Aorta (tissue), 5 donors: ENCODE results near the gene QSOX2. TPM values are rescaled to one million over a fixed set of nuclear protein-coding genes. Genes with fewer than 3 reads are reported as not detected.

Source experiments
- ATAC-seq: fragments of 200-7000 bp; cut with Tn5 transposase; one replicate; pipeline ENCODE4 v1.9.1; 2022; ENCODE audit warnings: moderate library complexity; ENCODE audit not compliant: low FRiP score
- DNase-seq, 2 donors: peaks; one replicate each; pipeline ENCODE4 v3.0.0-alpha.2; 2020
- H3K27ac ChIP-seq, 2 donors: one replicate each; pipeline ENCODE4 v1.5.1; 2013; ENCODE audit warnings: low read length in 2 of 2, mild to moderate bottlenecking in 2 of 2, moderate library complexity in 2 of 2, control low read depth in 1 of 2, inconsistent platforms in 1 of 2, low read depth in 1 of 2
- H3K27me3 ChIP-seq, 2 donors: one replicate each; pipeline ENCODE4 v1.6.1; 2013; ENCODE audit warnings: control low read depth in 1 of 2, low read length in 1 of 2, mild to moderate bottlenecking in 1 of 2, moderate library complexity in 1 of 2; ENCODE audit not compliant: insufficient read depth in 2 of 2, control insufficient read depth in 1 of 2
- H3K36me3 ChIP-seq, 2 donors: one replicate each; pipeline ENCODE4 v1.6.1; 2013; ENCODE audit warnings: control low read depth in 1 of 2, low read length in 1 of 2, mild to moderate bottlenecking in 1 of 2; ENCODE audit not compliant: insufficient read depth in 2 of 2, control insufficient read depth in 1 of 2
- H3K4me1 ChIP-seq, 2 donors: one replicate each; pipeline ENCODE4 v1.6.1; 2013; ENCODE audit warnings: low read length in 2 of 2, control low read depth in 1 of 2, mild to moderate bottlenecking in 1 of 2, moderate library complexity in 1 of 2; ENCODE audit not compliant: insufficient read depth in 2 of 2, control insufficient read depth in 1 of 2
- H3K4me3 ChIP-seq, 2 donors: one replicate each; pipeline ENCODE4 v1.5.1; 2013; ENCODE audit warnings: low read length in 2 of 2, control low read depth in 1 of 2, mild to moderate bottlenecking in 1 of 2
- H3K9me3 ChIP-seq: one replicate; pipeline ENCODE4 v1.6.1; 2013; ENCODE audit warnings: mild to moderate bottlenecking, low read length; ENCODE audit not compliant: control insufficient read depth
- WGBS, 2 donors: extraction: QIAGEN DNeasy Blood & Tissue Kit; methylation state at CpG; one replicate each; pipeline ENCODE4 v1.1.7; 2013; 5-methylcytosine and 5-hydroxymethylcytosine counted together
- intact Hi-C, 2 donors: fragments of 100-400 bp; cut with DNase I; formaldehyde crosslinking; loops; one replicate each; pipeline versions ENCODE4 v1.14.2 to v1.15.0; 2022
- polyA plus RNA-seq, 2 donors: library from polyadenylated mRNA; stranded (reverse); fragments of 200-250 nt; gene quantifications; one replicate each; pipeline ENCODE4 v1.2.3, GENCODE V29; 2013
- total RNA-seq, 2 donors: library from RNA; stranded (reverse); fragmentation: NEBNext Ultra II Directional; extraction: Animal tissue kit (Norgen Biotek cat#: 25700); gene quantifications; one replicate each; pipeline ENCODE4 v1.2.1, GENCODE V29; 2021
- donor health status: healthy with polysubstance abuse.
- donor health status: Bipolar disorder and iron deficiency.
- donor health status: DM: no; HTN: no; CAD: no.
- donor health status: DM: no; HTN: no; CAD: no.
- donor health status: DM: yes; HTN: yes; CAD: no.

QSOX2 gene
- total and polyA plus RNA-seq, 4 donors: 1.0 to 7.9 (median 6.3) TPM

DNA sequence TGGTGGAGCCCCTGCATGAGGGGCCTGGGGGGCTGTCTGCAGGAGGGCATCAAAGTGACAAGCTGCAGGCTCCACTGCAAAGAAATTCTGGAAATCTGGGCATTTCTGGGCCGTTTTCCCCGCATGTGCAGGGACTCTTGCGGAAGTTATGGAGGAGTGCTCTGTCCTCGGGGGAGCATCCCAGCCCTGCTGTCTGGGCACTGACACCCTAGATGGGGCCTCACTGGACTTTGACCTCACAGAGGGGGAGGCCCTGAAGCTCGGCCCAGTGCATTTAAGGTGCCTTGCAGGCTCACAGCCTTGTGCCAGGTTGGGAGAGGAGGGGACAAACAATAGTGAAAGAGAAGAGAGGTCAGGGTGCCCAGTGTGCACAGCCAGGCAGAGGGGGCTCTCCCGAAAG, 76.1 kb downstream of the QSOX2 start:
- H3K36me3 ChIP-seq: no peaks in the 10 kb centered on the region
- H3K4me1 ChIP-seq: no peaks in the 10 kb centered on the region
- 84 to 86% methylated on average over 6 of the region's 6 CpGs for WGBS, 2 donors
- no peak overlapping the region for H3K27ac ChIP-seq
- intact Hi-C loops: no loop called here
- no peak overlapping the region for H3K4me3 ChIP-seq
- no peaks in the 10 kb centered on the region for H3K9me3 ChIP-seq
- DNase-seq (no peak), ATAC-seq (no peak)
- no peaks in the 10 kb centered on the region for H3K27me3 ChIP-seq

DNA sequence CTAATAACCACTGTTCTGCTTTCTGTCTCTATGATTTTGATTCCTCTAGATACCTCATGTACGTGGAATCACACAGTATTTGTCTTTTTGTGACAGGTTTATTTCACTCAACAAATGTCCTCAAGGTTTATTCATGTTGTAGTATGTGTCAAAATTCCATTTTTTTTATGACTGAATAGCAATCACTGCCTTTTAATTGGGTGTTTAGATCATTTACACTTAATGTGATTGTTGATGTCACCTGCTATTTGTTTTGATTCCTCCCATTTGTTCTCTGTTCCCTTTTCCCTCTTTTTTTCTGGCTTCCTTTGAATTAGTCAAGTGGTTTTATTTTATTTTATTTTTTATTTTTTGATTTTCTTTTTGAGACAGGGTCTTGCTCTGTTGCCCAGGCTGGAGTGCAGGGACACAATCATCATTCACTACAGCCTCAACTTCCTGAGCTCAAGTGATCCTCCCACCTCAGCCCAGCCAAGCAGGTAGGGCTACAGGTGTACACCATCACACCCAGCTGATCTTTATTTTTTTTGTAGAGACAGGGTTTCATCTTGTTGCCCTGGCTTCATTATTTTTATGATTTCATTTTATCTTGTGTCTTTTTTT, 82.3 kb downstream of the QSOX2 start:
- no peaks in the 10 kb centered on the region for H3K36me3 ChIP-seq
- no peak overlapping the region for H3K27ac ChIP-seq
- ATAC-seq: no peak
- H3K4me3 ChIP-seq: no peak overlapping the region
- no peak for DNase-seq
- intact Hi-C loops: no loop called here
- WGBS, 2 donors: 49 to 56% methylated on average over 1 of the region's 1 CpG
- no peaks in the 10 kb centered on the region for H3K27me3 ChIP-seq
- H3K9me3 ChIP-seq: no peaks in the 10 kb centered on the region
- H3K4me1 ChIP-seq: no peaks in the 10 kb centered on the region

DNA sequence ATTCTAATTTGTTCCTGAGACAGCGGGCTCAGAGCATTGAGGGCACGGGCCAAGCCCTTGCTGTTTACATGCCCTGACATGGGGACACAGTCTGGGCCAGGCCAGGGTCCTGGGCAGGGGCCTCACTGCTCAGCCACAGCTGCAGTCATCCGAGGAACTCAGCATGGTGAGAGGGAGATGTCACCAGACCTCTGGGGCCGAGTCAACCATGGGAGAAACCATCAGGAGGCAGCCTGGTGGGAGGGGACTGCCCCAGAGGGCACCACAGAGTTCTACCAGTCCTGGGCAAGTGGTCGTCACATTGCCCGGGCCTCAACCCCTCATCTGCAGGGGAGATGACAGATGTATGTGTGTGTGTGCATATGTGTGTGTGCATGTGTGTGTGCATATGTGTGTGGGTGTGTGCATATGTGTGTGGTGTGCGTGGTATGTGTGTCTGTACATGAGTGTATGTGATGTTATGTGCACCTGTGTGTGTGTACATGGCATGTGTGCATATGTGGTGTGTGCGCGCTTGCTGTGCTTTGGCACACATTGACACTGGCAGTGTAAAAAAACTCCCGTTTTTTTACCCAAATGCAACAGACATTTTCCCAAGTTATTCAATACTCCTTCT, 84.5 kb downstream of the QSOX2 start:
- ATAC-seq (no peak), DNase-seq (no peak)
- intact Hi-C loops: no loop called here
- Histone ChIP-seq H3K36me3 (no peaks in the 10 kb centered on the region), H3K27ac (no peak overlapping the region), H3K9me3 (no peaks in the 10 kb centered on the region), H3K4me1 (no peaks in the 10 kb centered on the region), H3K27me3 (no peaks in the 10 kb centered on the region), H3K4me3 (no peak overlapping the region)
- WGBS, 2 donors: 81 to 83% methylated on average over 10 of the region's 10 CpGs

DNA sequence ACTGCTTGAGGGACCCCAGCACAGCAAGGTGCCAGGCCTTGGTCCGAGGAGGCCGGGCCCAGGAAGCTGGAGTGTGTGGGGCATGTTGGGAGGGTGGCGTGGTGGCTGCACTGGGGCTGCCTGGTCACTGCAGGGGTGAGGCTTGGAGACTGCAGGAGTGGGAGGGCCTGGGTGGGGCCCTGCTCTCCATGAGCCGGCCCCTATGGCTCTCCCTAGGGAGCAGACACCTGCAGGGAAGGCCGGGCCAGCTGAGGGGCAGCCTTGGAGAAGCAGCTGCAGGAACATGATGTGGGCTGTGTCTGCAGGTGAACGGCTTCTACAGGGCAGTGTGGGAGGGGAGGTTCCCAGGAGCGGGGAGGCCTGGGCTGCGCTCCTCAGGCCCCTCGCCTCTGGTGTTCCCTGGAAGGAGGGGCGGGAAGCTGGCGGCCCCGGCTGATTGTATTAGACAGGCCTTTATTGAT, 85.2 kb downstream of the QSOX2 start:
- no peaks in the 10 kb centered on the region for H3K27me3 ChIP-seq
- no peaks in the 10 kb centered on the region for H3K4me1 ChIP-seq
- no peak overlapping the region for H3K4me3 ChIP-seq
- no peaks in the 10 kb centered on the region for H3K36me3 ChIP-seq
- ATAC-seq (peak; percentile 8), DNase-seq (no peak)
- intact Hi-C loops: no loop called here
- no peak overlapping the region for H3K27ac ChIP-seq
- WGBS, 2 donors: 81 to 98% methylated on average over 11 to 12 of the region's 12 CpGs
- H3K9me3 ChIP-seq: no peaks in the 10 kb centered on the region

DNA sequence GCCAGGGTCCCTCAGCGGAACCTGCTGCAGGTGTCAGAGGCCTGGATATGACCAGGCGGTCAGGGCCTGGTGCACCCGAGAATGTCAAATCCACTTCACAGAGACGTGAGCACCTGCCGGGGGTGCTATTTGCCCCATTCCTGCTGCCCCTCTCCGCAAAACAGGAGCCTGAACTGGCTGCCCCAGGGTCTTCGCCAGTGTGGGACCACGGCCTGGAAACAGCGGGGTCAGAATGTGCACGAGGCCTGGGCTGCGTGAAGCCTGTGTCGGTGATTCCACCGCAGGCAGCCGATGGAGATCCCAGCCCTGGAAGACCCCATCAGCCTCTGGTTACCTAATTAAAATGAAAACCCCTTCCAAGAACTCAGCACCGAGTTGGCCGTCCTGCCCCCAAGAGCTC, 85.8 kb downstream of the QSOX2 start:
- no peak overlapping the region for H3K4me3 ChIP-seq
- DNase-seq (no peak), ATAC-seq (no peak)
- intact Hi-C loops: no loop called here
- 93 to 94% methylated on average over 16 of the region's 16 CpGs for WGBS, 2 donors
- H3K27ac ChIP-seq: no peak overlapping the region
- H3K36me3 ChIP-seq: no peaks in the 10 kb centered on the region
- H3K9me3 ChIP-seq: no peaks in the 10 kb centered on the region
- no peaks in the 10 kb centered on the region for H3K4me1 ChIP-seq
- H3K27me3 ChIP-seq: no peaks in the 10 kb centered on the region

DNA sequence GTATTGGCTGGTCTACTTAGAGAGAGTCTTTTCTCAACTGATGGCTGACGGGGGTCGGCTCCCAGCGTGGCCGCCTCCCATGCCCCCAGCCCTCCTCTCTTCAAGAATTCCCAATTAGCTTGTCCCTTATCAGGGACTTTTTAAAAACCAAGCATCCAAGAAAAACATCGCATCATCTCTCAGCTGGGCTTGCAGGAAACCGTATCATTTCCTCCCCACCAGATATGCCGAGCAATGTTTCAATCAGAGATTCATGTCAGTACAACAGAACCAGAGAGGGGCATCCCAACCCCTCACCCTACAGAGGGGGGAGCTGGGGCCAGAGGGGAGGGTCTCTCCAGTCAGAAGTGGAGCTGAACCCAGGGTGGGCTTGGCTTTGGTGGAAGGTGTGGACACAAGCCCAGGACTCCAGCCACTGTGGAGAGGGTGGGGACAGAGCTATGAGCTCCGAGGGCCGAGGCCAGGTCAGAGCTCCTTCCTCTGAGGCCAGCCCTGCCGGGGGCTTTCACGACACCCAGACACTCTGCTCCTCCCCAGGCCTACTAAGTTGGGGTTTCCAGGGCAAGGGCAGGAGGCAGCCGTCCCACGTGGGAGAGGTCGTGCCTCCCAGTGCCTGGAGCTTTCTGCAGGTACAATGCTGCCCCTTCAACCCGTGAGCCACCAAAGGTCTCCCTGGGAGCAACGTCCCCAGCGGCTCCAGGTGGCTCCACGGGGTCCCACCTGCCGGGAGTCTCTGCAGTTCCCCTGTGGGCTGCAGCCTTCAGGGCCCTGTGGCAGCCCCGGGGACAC, 87.9 kb downstream of the QSOX2 start:
- WGBS, 2 donors: 55 to 63% methylated on average over 20 of the region's 20 CpGs
- Histone ChIP-seq H3K27me3 (no peaks in the 10 kb centered on the region), H3K27ac (no peak overlapping the region), H3K36me3 (no peaks in the 10 kb centered on the region), H3K9me3 (no peaks in the 10 kb centered on the region), H3K4me3 (no peak overlapping the region), H3K4me1 (no peaks in the 10 kb centered on the region)
- intact Hi-C loops: no loop called here
- no peak for DNase-seq
- no peak for ATAC-seq

Other genes starting within 250 kb of the QSOX2 start
- 10 to 100 TPM; 51.3 to 61.0 TPM for gene NACC2, start 150.5 kb downstream of the QSOX2 start, total RNA-seq
- gene NACC2, start 150.5 kb downstream of the QSOX2 start, polyA plus RNA-seq: 10 to 100 TPM; 10.5 to 11.7 TPM
- gene TMEM250, start 126.9 kb downstream of the QSOX2 start, total RNA-seq: 10 to 100 TPM; 22.0 to 25.1 TPM
- 10 to 100 TPM; 14.9 to 19.0 TPM for gene TMEM250, start 126.9 kb downstream of the QSOX2 start, polyA plus RNA-seq
- not detected for gene LHX3, start 40.7 kb downstream of the QSOX2 start, total RNA-seq
- not detected for gene LHX3, start 40.7 kb downstream of the QSOX2 start, polyA plus RNA-seq
- not detected for gene CCDC187, start 58.3 kb upstream of the QSOX2 start, total RNA-seq
- not detected for gene CCDC187, start 58.3 kb upstream of the QSOX2 start, polyA plus RNA-seq
- 10 to 100 TPM; 22.7 to 28.9 TPM for gene GPSM1, start 81.7 kb upstream of the QSOX2 start, total RNA-seq
- gene GPSM1, start 81.7 kb upstream of the QSOX2 start, polyA plus RNA-seq: 10 to 100 TPM in 1 of 2 donors, 1 to 10 TPM in 1; 6.9 to 53.7 TPM
- gene DNLZ, start 117.9 kb upstream of the QSOX2 start, total RNA-seq: 10 to 100 TPM; 15.5 to 18.1 TPM
- gene DNLZ, start 117.9 kb upstream of the QSOX2 start, polyA plus RNA-seq: 10 to 100 TPM; 12.4 to 14.4 TPM
- 1 to 10 TPM; 2.6 to 5.3 TPM for gene CARD9, start 127.9 kb upstream of the QSOX2 start, total RNA-seq
- gene CARD9, start 127.9 kb upstream of the QSOX2 start, polyA plus RNA-seq: 1 to 10 TPM; 1.4 to 4.4 TPM
- 1 to 10 TPM; 6.8 to 7.7 TPM for gene SNAPC4, start 154.4 kb upstream of the QSOX2 start, total RNA-seq
- gene SNAPC4, start 154.4 kb upstream of the QSOX2 start, polyA plus RNA-seq: 10 to 100 TPM in 1 of 2 donors, 1 to 10 TPM in 1; 1.6 to 13.9 TPM
- gene ENTR1, start 164.8 kb upstream of the QSOX2 start, total RNA-seq: 10 to 100 TPM; 27.1 to 39.0 TPM
- 10 to 100 TPM; 15.0 to 47.2 TPM for gene ENTR1, start 164.8 kb upstream of the QSOX2 start, polyA plus RNA-seq
- 10 to 100 TPM; 31.2 to 38.8 TPM for gene PMPCA, start 164.8 kb upstream of the QSOX2 start, total RNA-seq
- 10 to 100 TPM; 16.2 to 72.0 TPM for gene PMPCA, start 164.8 kb upstream of the QSOX2 start, polyA plus RNA-seq
- 10 to 100 TPM in 1 of 2 donors, 1 to 10 TPM in 1; 8.6 to 14.9 TPM for gene INPP5E, start 194.0 kb upstream of the QSOX2 start, total RNA-seq
- gene INPP5E, start 194.0 kb upstream of the QSOX2 start, polyA plus RNA-seq: 10 to 100 TPM in 1 of 2 donors, 1 to 10 TPM in 1; 2.8 to 15.6 TPM
- gene SEC16A, start 237.2 kb upstream of the QSOX2 start, total RNA-seq: 10 to 100 TPM; 57.1 to 59.1 TPM
- gene SEC16A, start 237.2 kb upstream of the QSOX2 start, polyA plus RNA-seq: 10 to 100 TPM; 11.1 to 61.0 TPM